ENCODE measurements around the gene CPSF3. TPM values are rescaled to one million over a fixed set of nuclear protein-coding genes. Genes with fewer than 3 reads are reported as not detected.

Gene CPSF3
- total and polyA plus RNA-seq, 2 of the 4 experiments (the other 2 are of a cell fraction), result 29.2 to 64.5 TPM

- Histone ChIP-seq H2BK5ac (ENCODE audit: low read depth, low read length, poor library complexity, severe bottlenecking) (no peak overlapping the region), H3K4me1 (ENCODE audit: control insufficient read depth, insufficient read depth, low read length) (peaks cover 20% of the 10 kb centered on the region), H3K14ac (replicated peaks; ENCODE audit: low read depth, low read length) (no peak overlapping the region), H3K56ac (ENCODE audit: extremely low read depth, insufficient read depth, low read length) (no peak overlapping the region), H4K5ac (ENCODE audit: low read depth, low read length) (no peak overlapping the region), H3K4me2 (ENCODE audit: low read depth, low read length) (no peak overlapping the region), H2BK20ac (ENCODE audit: low read depth, low read length) (no peak overlapping the region), H3K4ac (ENCODE audit: low read depth, low read length) (no peak overlapping the region), H2BK15ac (ENCODE audit: low read depth, low read length) (no peak overlapping the region), H3K9me1 (ENCODE audit: insufficient read depth, low read length) (peaks cover 18% of the 10 kb centered on the region), H4K8ac (ENCODE audit: low read depth in 2 of 2, low read length in 2 of 2) (no peak overlapping the region), H3K79me1 (ENCODE audit: low read depth in 1 of 2, low read length in 2 of 2) (peaks cover 26 to 78% of the 10 kb centered on the region in 2 experiments), H4K20me1 (ENCODE audit: insufficient read depth, low read length) (peaks cover 26% of the 10 kb centered on the region), H2AK5ac (ENCODE audit: low read depth, low read length) (no peak overlapping the region), H3K27ac (ENCODE audit: insufficient read depth, low read length) (no peak overlapping the region), H3K4me3 (ENCODE audit: insufficient read depth, low read depth, low read length) (no peak overlapping the region), H3K36me3 (ENCODE audit: control insufficient read depth, insufficient read depth, low read length) (peaks cover 33% of the 10 kb centered on the region), H3K23ac (ENCODE audit: low read depth, low read length) (no peak overlapping the region), H3K18ac (ENCODE audit: low read depth, low read length) (no peak overlapping the region), H2BK120ac (ENCODE audit: low read depth, low read length) (no peak overlapping the region), H3K9me3 (ENCODE audit: control insufficient read depth, insufficient read depth, low read length) (no peaks in the 10 kb centered on the region), H2AFZ (replicated peaks; ENCODE audit: low read length, poor library complexity) (no peak overlapping the region), H2AK9ac (replicated peaks; ENCODE audit: low read depth, low read length, poor library complexity) (no peak overlapping the region), H3K9ac (ENCODE audit: low read depth, low read length) (no peak overlapping the region), H4K91ac (ENCODE audit: insufficient read depth, low read depth, low read length) (no peak overlapping the region), H3K27me3 (ENCODE audit: control insufficient read depth, insufficient read depth, low read length) (no peaks in the 10 kb centered on the region)
- ATAC-seq (ENCODE audit: low read depth) (no peak), DNase-seq (no peak)
- dilution Hi-C loops (cut with HindIII; ENCODE audit: low sequenced_read_pairs, unreplicated experiment), result no loop called here
- ChIA-PET POLR2A (ENCODE audit: unreplicated experiment) (no interaction called here), CTCF (no interaction called here)
- WGBS, 2 experiments (ENCODE audit: extremely low coverage in 2 of 2, insufficient read length in 1 of 2), result 93% methylated on average over 3 of the region's 7 CpGs; no CpG with 5 or more reads in 1 of the 2 experiments
- in situ Hi-C loops (cut with MboI; ENCODE audit: low sequenced_read_pairs), result no loop called here
- no TSS peak for BruUV-seq (replicated peaks)
- intact Hi-C loops (cut with micrococcal nuclease), result loop anchor here (5.0 kb wide), 1 partner anchor 336 kb away; no protein-coding TSS in a partner anchor
- TF ChIP-seq RAD21 (IDR thresholded peaks at IDR 0.05; ENCODE audit: low read length) (no peak), CEBPB (IDR thresholded peaks at IDR 0.05; ENCODE audit: low read depth, low read length) (no peak), MAZ (IDR thresholded peaks at IDR 0.05; ENCODE audit: borderline replicate concordance, low read depth, low read length) (no peak), RCOR1 (IDR thresholded peaks at IDR 0.05; ENCODE audit: insufficient replicate concordance, low read length) (no peak), USF2 (IDR thresholded peaks at IDR 0.05; ENCODE audit: low read depth, low read length) (no peak), MXI1 (IDR thresholded peaks at IDR 0.05; ENCODE audit: borderline replicate concordance, low read depth, low read length) (no peak), SMC3 (IDR thresholded peaks at IDR 0.05; ENCODE audit: low read depth, low read length) (no peak), BHLHE40 (IDR thresholded peaks at IDR 0.05; ENCODE audit: low read depth, low read length) (no peak), CHD1 (IDR thresholded peaks at IDR 0.05; ENCODE audit: low read depth, low read length) (no peak), FOS (IDR thresholded peaks at IDR 0.05; ENCODE audit: low read depth, low read length) (no peak), NFE2L2 (IDR thresholded peaks at IDR 0.05; ENCODE audit: low read depth, low read length) (no peak), ELK1 (IDR thresholded peaks at IDR 0.05; ENCODE audit: borderline replicate concordance, low read depth, low read length) (no peak), POLR2A (IDR thresholded peaks at IDR 0.05; ENCODE audit: low read depth, low read length) (no peak)
Measured at GRCh38 chr2:9477914-9478313, 54.5 kb downstream of the CPSF3 start.

Measured in IMR-90 (cell line).